Kidney (tissue), 14 donors: Measurements from ENCODE around the gene HRG. TPM values are rescaled to one million over a fixed set of nuclear protein-coding genes. Genes with fewer than 3 reads are reported as not detected.
"Not testable (repeated sequence)": the region's sequence is repeated elsewhere in the genome, so short reads cannot be mapped to it uniquely, and the experiment has no call there.

Experiments used
- DNase-seq, 5 donors: peaks; one replicate each; pipeline ENCODE4 v3.0.0-alpha.2; 2013 to 2020
- FAIRE-seq: peaks from 2 replicates; lab custom pipeline; 2012; peaks lifted over from hg19 to GRCh38; lab: Jason Lieb, UNC
- H3K27ac ChIP-seq, 2 donors: one replicate each; pipeline ENCODE4 v1.7.0; 2013; ENCODE audit warnings: low read depth in 2 of 2, low read length in 2 of 2, inconsistent platforms in 1 of 2
- H3K27me3 ChIP-seq: one replicate; pipeline ENCODE4 v1.7.1; 2013; ENCODE audit warnings: low read length, inconsistent platforms; ENCODE audit not compliant: control insufficient read depth, insufficient read depth
- H3K36me3 ChIP-seq, 3 donors: one replicate each; pipeline versions ENCODE4 v1.7.0 to v1.7.1; 2013; ENCODE audit warnings: low read length in 3 of 3, control low read depth in 1 of 3, inconsistent platforms in 1 of 3; ENCODE audit not compliant: insufficient read depth in 3 of 3, control insufficient read depth in 2 of 3
- H3K4me1 ChIP-seq, 3 donors: one replicate each; pipeline versions ENCODE4 v1.7.0 to v1.7.1; 2013; ENCODE audit warnings: low read length in 3 of 3, inconsistent platforms in 1 of 3, low read depth in 1 of 3; ENCODE audit not compliant: control insufficient read depth in 2 of 3, insufficient read depth in 2 of 3
- H3K4me3 ChIP-seq, 3 donors: one replicate each; pipeline versions ENCODE4 v1.7.0 to v1.8.1; 2013; ENCODE audit warnings: low read length in 3 of 3, control low read depth in 1 of 3, inconsistent platforms in 1 of 3
- H3K9ac ChIP-seq, 3 donors: one replicate each; pipeline versions ENCODE4 v1.7.0 to v1.7.1; 2013; ENCODE audit warnings: low read length in 3 of 3, control low read depth in 1 of 3, inconsistent platforms in 1 of 3
- H3K9me3 ChIP-seq, 3 donors: one replicate each; pipeline versions ENCODE4 v1.7.0 to v1.7.1; 2013; ENCODE audit warnings: low read length in 3 of 3, control low read depth in 1 of 3, inconsistent platforms in 1 of 3; ENCODE audit not compliant: control insufficient read depth in 2 of 3, insufficient read depth in 1 of 3
- CTCF ChIP-seq: IDR thresholded peaks from 3 replicates; pipeline ENCODE4 v1.5.1; 2012; ENCODE audit warnings: mild to moderate bottlenecking, moderate library complexity, borderline replicate concordance; ENCODE audit not compliant: insufficient read depth; ENCODE audit errors: extremely low read depth
- intact Hi-C: fragments of 100-400 bp; cut with DNase I; formaldehyde crosslinking; loops from one replicate; pipeline ENCODE4 v1.11.1; 2022
- polyA plus RNA-seq: library from polyadenylated mRNA; stranded (reverse); fragments of 350-450 nt; fragmentation: Illumina TruSeq; extraction: RNeasy Lipid Tissue Mini Kit (QIAGEN cat#74804); gene quantifications from one replicate; pipeline ENCODE4 v1.2.3, GENCODE V29; 2014; ENCODE audit warnings: low read depth, low replicate concordance; ENCODE audit not compliant: insufficient read depth
- total RNA-seq: library from RNA; stranded (reverse); fragmentation: NEBNext Ultra II Directional; extraction: Animal tissue kit (Norgen Biotek cat#: 25700); gene quantifications from one replicate; pipeline ENCODE4 v1.2.1, GENCODE V29; 2021
- donor health status: control.
- donor health status: control.
- donor health status: control.
- donor health status: control.
- donor health status: control.
- donor health status: DM: yes; HTN: yes; CAD: no.
- donor health status: Normal renal cell carcinoma (clear cell type).

HRG gene
- total and polyA plus RNA-seq, 2 donors from 2014 or later, result 0.35 to 22.8 TPM

DNA sequence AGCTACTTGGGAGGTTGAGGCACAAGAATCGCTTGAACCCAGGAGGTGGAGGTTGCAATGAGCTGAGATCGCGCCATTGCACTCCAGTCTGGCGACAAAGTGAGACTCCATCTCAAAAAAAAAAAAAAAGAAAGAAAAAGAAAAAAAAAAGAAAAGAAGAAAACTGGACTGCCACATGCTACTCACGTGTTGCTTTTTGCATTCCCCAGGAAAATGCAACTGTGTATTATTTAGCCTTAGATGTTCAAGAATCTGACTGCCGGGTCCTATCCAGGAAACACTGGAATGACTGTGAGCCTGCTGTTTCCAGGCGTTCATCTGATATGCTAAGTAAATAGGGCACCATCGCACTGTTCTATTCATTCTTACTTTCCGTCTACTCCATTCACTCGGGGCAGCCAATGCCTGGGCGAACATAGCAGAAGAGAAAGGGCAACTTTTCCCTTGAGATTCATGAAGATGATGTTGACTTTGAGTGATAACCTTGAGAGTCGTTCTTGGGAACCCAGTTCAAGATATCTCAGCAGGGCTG, 21.4 kb downstream of the HRG start:
- intact Hi-C loops, result no loop called here
- Histone ChIP-seq H3K9me3 (no peaks in the 10 kb centered on the region), H3K4me3 (no peak overlapping the region), H3K27me3 (no peaks in the 10 kb centered on the region), H3K4me1 (no peaks in the 10 kb centered on the region), H3K36me3 (no peaks in the 10 kb centered on the region), H3K9ac (no peak overlapping the region), H3K27ac (no peak overlapping the region)
- no peak for DNase-seq
- TF ChIP-seq CTCF, result no peak
- FAIRE-seq, result no peak

DNA sequence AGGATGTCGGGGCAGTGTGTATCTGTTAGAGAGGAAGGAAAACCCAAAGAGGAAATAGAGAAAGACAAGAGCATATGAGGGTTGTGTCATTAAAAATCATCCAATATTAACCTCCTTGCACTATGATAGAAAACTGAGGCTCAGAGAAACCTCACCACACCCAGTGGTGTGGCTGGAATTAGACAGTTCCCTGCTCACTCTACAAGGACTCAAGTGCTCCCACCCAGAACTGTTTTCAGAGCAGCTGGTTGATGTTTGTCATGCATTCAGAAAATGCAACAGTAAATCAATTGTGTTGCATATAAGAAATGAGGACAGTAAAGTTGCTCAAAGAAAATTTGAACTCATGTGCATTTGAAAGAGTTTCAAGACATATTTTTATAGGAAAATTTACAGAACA, 24.5 kb downstream of the HRG start:
- FAIRE-seq, intact Hi-C loops: not testable (repeated sequence)

GRCh38 chr3:186691676-186692075, 25.9 kb downstream of the HRG start:
- TF ChIP-seq CTCF, result no peak
- no peak for FAIRE-seq

More for the DNA sequence above, 24.5 kb downstream of the HRG start:
- H3K9ac ChIP-seq, DNase-seq, H3K36me3 ChIP-seq, H3K4me3 ChIP-seq, H3K27me3 ChIP-seq, H3K27ac ChIP-seq, H3K9me3 ChIP-seq, H3K4me1 ChIP-seq: not testable (repeated sequence)

GRCh38 chr3:186693843-186694242, 28.0 kb downstream of the HRG start:
- H3K4me1 ChIP-seq, result peaks cover 0 to 4% (median 0%) of the 10 kb centered on the region in 3 donors
- FAIRE-seq (no peak), DNase-seq (peak in 1 of 5 donors; percentile 16)
- no peak for TF ChIP-seq CTCF
- H3K27me3 ChIP-seq, result no peaks in the 10 kb centered on the region
- intact Hi-C loops, result no loop called here
- no peak overlapping the region for H3K9ac ChIP-seq
- H3K36me3 ChIP-seq, result no peaks in the 10 kb centered on the region
- no peak overlapping the region for H3K27ac ChIP-seq
- H3K4me3 ChIP-seq, result no peak overlapping the region
- no peaks in the 10 kb centered on the region for H3K9me3 ChIP-seq

More at GRCh38 chr3:186691676-186692075, 25.9 kb downstream of the HRG start:
- Histone ChIP-seq H3K9me3 (no peaks in the 10 kb centered on the region), H3K27ac (no peak overlapping the region), H3K4me3 (no peak overlapping the region), H3K9ac (no peak overlapping the region), H3K27me3 (no peaks in the 10 kb centered on the region), H3K4me1 (peaks cover 0 to 4% (median 0%) of the 10 kb centered on the region in 3 donors), H3K36me3 (no peaks in the 10 kb centered on the region)
- DNase-seq, result no peak
- intact Hi-C loops, result no loop called here
